Effector CD8-positive, alpha-beta T cell (primary cell): ENCODE measurements around the gene ARID2.

Experiments
- DNase-seq: peaks from one replicate; lab custom pipeline; 2025; lab: John Stamatoyannopoulos, UW

ARID2 gene

GRCh38 chr12:45939759-45940158 lies 210.3 kb downstream of the ARID2 start:
- no peak for DNase-seq

- DNase-seq, result no peak
Observed at GRCh38 chr12:45944771-45945170, 215.3 kb downstream of the ARID2 start.

DNA sequence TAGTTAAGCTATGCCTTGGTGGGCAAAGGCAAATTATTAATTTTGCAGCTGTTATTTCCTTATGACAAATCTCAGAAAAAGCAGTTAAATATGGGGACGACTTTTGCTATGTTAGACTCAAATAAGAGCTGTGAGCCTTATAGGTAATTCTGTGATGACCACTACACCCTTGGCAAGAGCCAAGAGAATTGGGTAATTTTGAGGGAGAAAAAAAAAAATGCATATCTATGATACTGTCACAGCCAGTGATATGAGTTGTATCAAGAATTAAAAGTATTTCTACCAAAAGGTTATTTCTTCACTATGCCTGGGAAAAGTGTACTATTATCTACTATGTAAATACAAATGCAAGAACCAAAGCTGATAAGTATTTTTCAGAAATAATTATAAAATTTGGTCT lies 216.9 kb downstream of the ARID2 start:
- DNase-seq, result no peak

DNA sequence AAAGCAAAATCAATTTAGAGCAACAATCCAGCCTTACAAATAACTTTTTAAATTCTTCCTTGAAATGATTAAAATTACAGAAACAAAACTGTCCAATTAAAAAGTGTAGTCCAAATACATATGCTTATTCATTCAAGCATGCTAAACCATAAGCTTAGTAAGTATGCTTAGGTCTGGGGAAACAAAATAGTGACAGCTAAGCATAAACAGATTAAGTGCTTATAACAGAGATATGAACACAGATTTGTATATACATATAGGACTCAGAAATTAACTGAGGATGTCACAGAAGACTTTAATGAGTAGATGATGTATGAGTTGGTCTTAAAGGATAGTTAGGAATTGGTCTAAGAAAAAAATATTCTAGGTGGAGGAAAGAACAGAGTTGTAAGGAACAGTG lies 219.0 kb downstream of the ARID2 start:
- no peak for DNase-seq
